Neutrophil (primary cell): ENCODE measurements around the gene SLC6A11.

Experiments
- H3K27ac ChIP-seq: fragments of 200-600 bp; sonication (generic); 2 replicates; pipeline ENCODE4 v1.5.1; 2016; ENCODE audit warnings: mild to moderate bottlenecking, moderate library complexity
- H3K27me3 ChIP-seq: fragments of 200-600 bp; sonication (generic); 2 replicates; pipeline ENCODE4 v1.6.0; 2016; ENCODE audit warnings: mild to moderate bottlenecking
- H3K36me3 ChIP-seq: fragments of 200-600 bp; sonication (generic); 2 replicates; pipeline ENCODE4 v1.5.1; 2017
- H3K4me1 ChIP-seq, 2 experiments: fragments of 200-600 bp in 1 of 2; sonication (generic) in 1 of 2; 1 replicate in 1 of 2; 2 replicates in 1 of 2; pipeline versions ENCODE4 v1.5.1 to v1.6.1; 2013 to 2016; ENCODE audit warnings: low read depth in 1 of 2, low read length in 1 of 2, mild to moderate bottlenecking in 1 of 2, moderate library complexity in 1 of 2; ENCODE audit not compliant: control insufficient read depth in 1 of 2, insufficient read depth in 1 of 2
- H3K4me3 ChIP-seq, 2 experiments: fragments of 200-600 bp in 1 of 2; sonication (generic) in 1 of 2; 1 replicate in 1 of 2; 2 replicates in 1 of 2; pipeline ENCODE4 v1.5.1; 2013 to 2016; ENCODE audit warnings: low read depth in 1 of 2, low read length in 1 of 2, mild to moderate bottlenecking in 1 of 2, moderate library complexity in 1 of 2
- H3K9me3 ChIP-seq: fragments of 200-600 bp; sonication (generic); 2 replicates; pipeline ENCODE4 v1.5.1; 2016
- CTCF ChIP-seq: fragments of 200-600 bp; sonication (generic); IDR thresholded peaks from 2 replicates; pipeline ENCODE4 v1.5.1; 2016; ENCODE audit warnings: antibody characterized with exemption

Gene SLC6A11

GRCh38 chr3:10926811-10927521 is 110.9 kb downstream of the SLC6A11 start:
- TF ChIP-seq CTCF: no peak
- H3K27me3 ChIP-seq: peaks cover 20% of the 10 kb centered on the region
- H3K9me3 ChIP-seq: no peaks in the 10 kb centered on the region
- H3K4me1 ChIP-seq: no peaks in the 10 kb centered on the region
- H3K36me3 ChIP-seq: no peaks in the 10 kb centered on the region
- no peak overlapping the region for H3K4me3 ChIP-seq
- H3K27ac ChIP-seq: no peak overlapping the region

GRCh38 chr3:10927551-10927950 is 111.5 kb downstream of the SLC6A11 start:
- Histone ChIP-seq H3K27ac (no peak overlapping the region), H3K27me3 (peaks cover 14% of the 10 kb centered on the region), H3K36me3 (no peaks in the 10 kb centered on the region), H3K4me3 (no peak overlapping the region), H3K4me1 (no peaks in the 10 kb centered on the region), H3K9me3 (no peaks in the 10 kb centered on the region)
- TF ChIP-seq CTCF: no peak

GRCh38 chr3:10928407-10928960 is 112.5 kb downstream of the SLC6A11 start:
- H3K4me3 ChIP-seq: no peak overlapping the region
- no peak overlapping the region for H3K27ac ChIP-seq
- TF ChIP-seq CTCF: no peak

GRCh38 chr3:10928961-10929471 is 113.0 kb downstream of the SLC6A11 start:
- no peak overlapping the region for H3K4me3 ChIP-seq
- peaks cover under 1% of the 10 kb centered on the region for H3K27me3 ChIP-seq
- no peaks in the 10 kb centered on the region for H3K4me1 ChIP-seq
- no peak overlapping the region for H3K27ac ChIP-seq
- no peaks in the 10 kb centered on the region for H3K9me3 ChIP-seq
- H3K36me3 ChIP-seq: no peaks in the 10 kb centered on the region
- no peak for TF ChIP-seq CTCF

More at GRCh38 chr3:10928407-10928960, 112.5 kb downstream of the SLC6A11 start:
- Histone ChIP-seq H3K4me1 (no peaks in the 10 kb centered on the region), H3K36me3 (no peaks in the 10 kb centered on the region), H3K9me3 (no peaks in the 10 kb centered on the region), H3K27me3 (peaks cover 6% of the 10 kb centered on the region)

GRCh38 chr3:10929978-10930665 is 114.1 kb downstream of the SLC6A11 start:
- Histone ChIP-seq H3K27ac (no peak overlapping the region), H3K4me1 (no peaks in the 10 kb centered on the region), H3K4me3 (no peak overlapping the region), H3K27me3 (no peaks in the 10 kb centered on the region), H3K36me3 (no peaks in the 10 kb centered on the region), H3K9me3 (no peaks in the 10 kb centered on the region)
- no peak for TF ChIP-seq CTCF
